NOMO-1 treated with DMSO at 0.1 percent for 48 hours (cell line): ENCODE results near the gene EPHB1.
A peak's percentile ranks its signal among the peaks of the same experiment; 100 is the strongest.

Experiments used
- DNase-seq: peaks from one replicate; lab custom pipeline; 2025; ENCODE audit not compliant: unreplicated experiment; lab: John Stamatoyannopoulos, UW

Gene EPHB1

DNA sequence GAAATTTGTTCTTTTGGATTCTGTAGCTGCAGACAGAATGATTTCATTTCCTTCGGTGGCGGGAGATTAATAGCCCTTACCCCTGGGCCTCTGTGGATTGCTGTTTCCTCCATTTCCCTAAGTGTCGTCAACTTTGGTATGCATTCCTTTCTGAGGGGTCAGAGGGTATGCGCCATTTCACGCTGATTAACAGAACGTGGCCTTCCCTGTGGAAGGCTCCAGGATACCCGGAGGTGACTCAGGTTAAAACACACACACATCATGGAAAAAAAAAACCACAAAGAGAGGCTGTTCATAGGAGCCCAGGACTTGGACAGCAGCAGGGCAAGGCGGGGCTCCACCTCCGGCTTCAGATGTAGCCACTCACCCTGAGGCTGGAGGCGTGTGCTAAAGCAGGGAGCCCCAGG lies 51.9 kb downstream of the EPHB1 start:
- no peak for DNase-seq

DNA sequence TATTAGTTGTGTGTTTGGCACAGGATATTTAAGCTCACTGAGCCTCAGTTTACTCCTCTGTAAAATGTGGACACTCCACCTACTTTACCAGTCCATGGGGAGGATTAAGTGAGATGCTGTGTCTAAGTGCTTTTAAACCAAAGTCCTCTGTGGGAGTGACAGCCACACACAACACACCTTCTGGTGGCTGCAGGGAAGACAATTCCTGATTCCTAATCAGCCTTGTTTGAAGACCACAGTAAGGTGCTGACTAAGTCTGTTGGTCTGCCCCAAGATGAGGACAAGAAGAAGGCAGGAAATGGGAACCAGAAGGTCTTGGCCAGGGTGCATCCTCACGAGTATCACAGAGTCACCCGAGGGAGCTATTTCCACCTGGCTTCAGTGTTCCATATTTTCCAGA lies 52.3 kb downstream of the EPHB1 start:
- DNase-seq: no peak

GRCh38 chr3:134849561-134849960 lies 54.5 kb downstream of the EPHB1 start:
- no peak for DNase-seq

DNA sequence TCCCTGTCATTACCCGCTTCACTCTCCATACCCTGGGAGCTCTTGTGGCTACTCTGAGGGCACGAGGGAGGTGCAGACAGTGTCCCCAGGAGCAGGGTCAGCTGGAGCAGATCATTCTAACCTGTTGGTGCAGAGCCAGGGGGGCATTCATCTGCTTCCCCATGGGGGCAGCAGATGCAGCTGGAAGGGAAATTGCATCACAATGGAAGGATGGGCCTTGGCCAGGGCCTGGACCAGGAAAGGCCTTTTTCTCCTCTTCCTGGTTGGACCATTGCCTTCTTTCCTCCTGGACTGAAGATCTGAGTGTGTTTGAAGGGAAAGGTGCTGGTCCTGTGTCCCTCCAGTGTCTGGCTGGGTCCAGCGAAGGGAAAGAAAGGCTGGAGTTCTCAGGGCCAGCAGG lies 55.7 kb downstream of the EPHB1 start:
- DNase-seq: no peak

GRCh38 chr3:134852132-134852531 lies 57.1 kb downstream of the EPHB1 start:
- DNase-seq: no peak

GRCh38 chr3:134852893-134853351 lies 57.9 kb downstream of the EPHB1 start:
- DNase-seq: peak; percentile 100

GRCh38 chr3:134854254-134854653 lies 59.2 kb downstream of the EPHB1 start:
- no peak for DNase-seq

- no peak for DNase-seq
Measured at GRCh38 chr3:134857356-134857755, 62.3 kb downstream of the EPHB1 start.

- no peak for DNase-seq
Measured at GRCh38 chr3:134857776-134858362, 62.8 kb downstream of the EPHB1 start.

- DNase-seq: no peak
Measured at GRCh38 chr3:134858441-134859035, 63.5 kb downstream of the EPHB1 start.

DNA sequence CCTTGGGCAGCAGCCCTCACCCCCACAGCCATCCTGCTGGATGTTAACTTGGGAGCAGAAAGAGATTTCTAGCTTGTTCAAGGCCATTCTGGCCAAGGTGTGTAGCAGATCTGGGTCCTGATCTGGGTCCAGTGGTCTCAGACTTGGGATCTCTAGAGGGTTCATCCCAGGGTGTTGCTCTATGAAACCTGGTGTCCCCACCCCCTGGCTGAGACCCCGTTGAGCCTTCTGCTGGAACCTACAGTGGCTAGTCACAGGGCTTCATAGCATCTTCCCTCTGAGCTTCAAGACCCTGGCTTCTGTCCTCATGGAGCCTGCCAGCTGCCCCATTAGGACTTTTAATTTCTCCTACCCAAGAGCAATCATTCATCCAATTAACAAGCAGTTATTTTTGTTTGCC lies 64.3 kb downstream of the EPHB1 start:
- DNase-seq: no peak

GRCh38 chr3:134860141-134860540 lies 65.1 kb downstream of the EPHB1 start:
- DNase-seq: no peak

- no peak for DNase-seq
Measured at GRCh38 chr3:134863915-134864314, 68.9 kb downstream of the EPHB1 start.

DNA sequence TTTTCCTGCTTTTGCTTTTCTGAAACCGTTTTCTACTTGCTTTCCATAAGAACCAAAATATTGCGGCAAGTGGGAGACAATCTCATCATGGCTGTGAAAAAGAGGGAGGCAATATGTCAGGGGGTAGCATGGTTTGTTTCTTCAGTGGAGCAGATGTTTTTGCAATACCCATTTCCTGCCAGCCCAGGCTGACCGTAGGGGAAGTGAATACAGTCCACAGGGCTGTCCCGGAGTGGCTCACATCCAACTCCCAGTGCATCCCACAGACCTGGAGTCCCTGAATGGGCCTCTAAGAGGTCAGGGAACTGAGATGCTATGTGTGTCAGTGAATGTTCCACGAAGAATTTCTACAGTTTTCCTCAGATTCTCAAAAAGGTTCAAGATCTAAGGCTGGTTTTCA lies 69.6 kb downstream of the EPHB1 start:
- peak; percentile 52 for DNase-seq

DNA sequence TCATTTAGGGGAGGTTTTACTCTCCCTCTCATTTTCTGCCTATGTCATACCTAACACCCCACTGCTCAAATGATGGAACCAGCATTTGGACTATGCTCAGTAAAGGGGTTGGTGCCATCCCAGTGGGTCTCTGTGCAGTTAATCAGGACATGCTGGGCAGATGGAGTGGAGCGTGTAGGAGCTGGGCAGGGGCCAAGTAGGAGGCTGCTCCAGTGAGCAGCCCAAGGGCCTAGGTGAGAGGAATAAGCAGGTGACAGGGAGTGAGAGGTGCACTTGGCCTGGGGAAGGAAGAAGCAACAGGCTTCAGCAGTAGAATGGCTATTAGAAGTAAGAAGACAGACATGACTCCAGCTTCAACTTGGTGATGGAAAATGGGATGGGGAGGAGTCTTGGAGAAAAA lies 72.2 kb downstream of the EPHB1 start:
- DNase-seq: no peak

- no peak for DNase-seq
Measured at GRCh38 chr3:134869153-134869726, 74.2 kb downstream of the EPHB1 start.

GRCh38 chr3:134871818-134872217 lies 76.8 kb downstream of the EPHB1 start:
- DNase-seq: no peak

DNA sequence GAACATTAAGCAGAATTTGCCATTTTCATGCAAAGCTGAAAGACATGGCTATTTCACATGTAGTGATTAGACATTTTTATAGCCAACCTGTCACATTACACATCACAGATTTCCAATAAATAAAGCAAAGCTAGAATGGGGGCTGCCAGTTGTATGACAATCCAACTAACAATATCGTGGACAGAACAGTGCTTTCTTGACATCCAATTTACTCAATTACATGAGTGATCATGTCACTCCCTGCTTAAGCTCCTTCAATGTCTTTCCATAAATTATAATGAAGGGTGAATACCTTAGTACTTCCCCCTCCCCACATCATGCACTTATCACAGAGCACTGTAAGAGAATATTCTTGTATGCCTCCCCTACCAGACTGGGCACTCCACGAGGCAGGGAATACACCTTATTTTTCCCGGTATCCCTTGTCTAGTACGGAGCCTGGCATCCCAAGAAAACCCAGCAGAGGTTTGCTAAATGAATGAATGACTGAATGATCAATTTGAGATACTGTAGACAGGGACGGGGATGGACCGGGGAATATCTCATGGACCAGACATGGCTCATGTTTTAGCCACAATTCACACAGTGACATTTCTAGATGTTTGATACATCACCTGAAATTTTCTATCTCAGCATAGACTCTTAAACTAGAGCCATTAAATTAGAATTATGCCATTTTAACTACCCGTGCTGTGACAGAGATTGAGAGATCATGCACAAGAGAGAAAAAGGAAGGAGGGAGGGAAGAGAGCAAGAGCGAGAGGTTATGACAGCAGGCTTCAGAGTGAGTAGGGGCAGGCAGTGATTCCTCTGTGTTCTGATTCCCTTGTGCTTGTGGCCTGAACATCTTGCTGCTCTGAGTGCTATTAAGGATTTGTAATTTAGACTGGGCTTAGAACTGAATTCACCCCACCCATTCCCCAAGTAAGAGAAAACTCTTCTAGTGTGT lies 77.7 kb downstream of the EPHB1 start:
- DNase-seq: no peak

DNA sequence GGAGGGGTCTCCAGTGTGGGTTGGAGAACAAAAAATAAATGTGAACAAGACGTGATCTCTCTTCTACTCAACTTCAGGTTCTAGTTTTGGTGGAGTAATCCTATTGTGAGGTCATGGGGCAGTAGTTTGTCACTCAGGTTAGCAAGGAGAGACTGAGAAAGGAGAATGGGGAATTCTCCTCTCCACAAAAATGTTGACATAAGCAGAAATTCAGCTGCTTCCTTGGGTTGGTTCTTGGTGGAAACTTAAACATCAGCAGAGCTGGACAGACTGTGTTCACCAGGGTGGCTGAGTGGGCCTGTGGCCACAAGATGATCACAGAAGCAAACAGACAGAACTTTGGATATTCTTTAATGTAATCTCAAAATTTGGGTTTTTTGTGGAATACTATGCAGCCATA lies 78.7 kb downstream of the EPHB1 start:
- no peak for DNase-seq

- no peak for DNase-seq
Measured at GRCh38 chr3:134874737-134875413, 79.8 kb downstream of the EPHB1 start.

- DNase-seq: no peak
Measured at GRCh38 chr3:134876836-134877235, 81.8 kb downstream of the EPHB1 start.
